EL (cell line): Measurements from ENCODE around the gene NLE1.
A peak's percentile ranks its signal among the peaks of the same experiment; 100 is the strongest.
"Not testable (repeated sequence)": the region's sequence is repeated elsewhere in the genome, so short reads cannot be mapped to it uniquely, and the experiment has no call there.

Experiments used
- DNase-seq: peaks from one replicate; pipeline ENCODE4 v3.0.0-alpha.2; 2016

NLE1 gene

DNA sequence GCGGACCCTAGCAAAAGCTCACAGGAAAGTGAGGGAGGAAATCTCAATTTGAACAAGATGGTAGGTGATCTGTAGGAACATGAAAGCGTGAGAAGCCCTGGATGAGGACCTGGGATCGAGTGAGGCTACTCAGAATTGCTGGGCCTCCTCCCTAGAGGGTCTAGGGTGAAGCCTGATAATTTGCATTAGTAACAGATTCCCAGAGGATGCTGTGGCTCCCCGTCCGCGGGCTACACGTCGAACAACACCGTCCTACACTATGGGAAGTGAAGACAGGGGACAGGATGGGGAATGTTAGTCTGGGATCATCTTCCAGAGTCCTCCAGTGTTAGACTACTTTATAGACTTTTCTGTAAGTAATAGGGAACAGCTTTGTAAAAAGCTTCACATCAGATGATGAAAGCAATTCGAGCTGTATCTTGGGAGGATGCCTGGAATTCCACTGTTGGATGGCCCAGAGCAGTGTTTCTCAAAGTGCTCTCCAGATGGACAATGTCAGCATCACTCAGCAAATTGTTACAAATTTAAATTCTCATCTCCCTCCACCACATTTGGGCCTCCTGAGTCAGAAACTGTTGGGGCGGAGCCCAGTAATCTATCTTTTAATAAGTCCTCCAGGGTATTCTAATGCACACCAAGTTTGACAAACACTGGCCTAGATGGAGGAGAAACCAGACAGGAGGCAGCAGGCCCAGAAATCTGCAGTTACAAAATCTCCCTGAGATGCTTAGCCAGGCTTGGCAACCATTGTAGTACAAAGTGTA lies 14.2 kb downstream of the NLE1 start:
- DNase-seq: peak; percentile 46

DNA sequence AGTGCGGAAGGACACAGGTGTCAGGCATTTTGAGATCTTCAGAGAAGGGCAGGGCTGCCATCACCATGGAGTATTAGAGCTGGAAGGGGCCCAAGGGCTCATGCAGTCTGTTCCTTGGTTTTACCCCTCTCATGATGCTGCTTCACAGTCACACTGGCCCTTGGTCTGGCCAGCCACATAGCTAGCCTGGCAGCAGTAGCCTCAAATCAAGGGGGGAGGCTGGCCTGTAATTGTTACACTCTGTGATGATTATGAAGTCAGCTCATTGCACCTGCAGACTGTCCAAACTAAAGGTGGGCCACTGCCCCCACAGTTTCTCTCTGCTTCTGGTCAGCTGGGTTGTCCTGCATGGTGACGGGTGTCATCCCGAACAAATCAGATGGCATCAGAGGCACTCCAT lies 20.8 kb downstream of the NLE1 start, which contains the start of gene FNDC8:
Gene FNDC8, plus strand, starts transcription at position 301 of the 400 bp plus-strand sequence. Its CDS starts 79 bp downstream, at position 380.
- no peak for DNase-seq

DNA sequence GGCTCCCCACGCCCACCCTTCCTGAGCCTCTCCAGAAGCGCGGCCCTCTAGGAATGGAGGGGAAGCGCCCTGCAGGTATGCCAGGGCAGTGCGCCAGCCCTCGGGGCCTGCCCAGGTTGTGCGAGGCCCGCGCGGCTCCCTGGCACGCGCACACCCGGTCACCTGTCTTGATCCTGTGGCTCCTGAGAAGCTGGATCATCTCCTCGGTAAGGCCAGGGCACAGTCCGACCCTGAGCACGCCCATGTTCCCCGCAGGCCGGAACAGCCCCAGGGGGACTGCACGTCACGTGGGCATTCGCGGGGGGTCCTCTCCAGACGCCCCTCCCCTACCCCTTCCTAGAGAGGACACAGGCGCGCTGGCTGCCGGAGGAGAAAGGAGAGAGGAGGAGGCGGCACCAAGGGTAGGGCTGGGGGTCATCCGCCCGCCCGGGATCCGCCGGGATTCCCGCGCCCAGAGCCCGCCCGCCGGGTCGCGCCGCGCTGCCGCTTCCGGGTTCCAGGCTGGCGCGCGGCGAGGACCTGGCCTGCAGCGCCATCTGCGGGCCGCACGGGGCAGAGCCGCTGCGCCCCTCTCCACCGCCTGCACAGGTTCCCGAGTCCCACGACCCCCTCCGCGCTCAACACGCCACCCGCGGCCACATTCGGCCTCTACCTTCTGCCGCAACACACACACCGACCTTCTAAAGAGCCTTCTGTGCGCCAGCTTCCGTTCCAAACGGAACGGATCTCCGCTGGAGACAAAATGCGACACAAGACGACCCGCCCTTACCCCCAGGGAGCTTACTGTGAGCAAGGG lies 22.5 kb downstream of the NLE1 start, which contains the start of gene RAD51D:
Gene RAD51D, minus strand, starts transcription at position 491 of the 796 bp plus-strand sequence. Its CDS starts 247 bp downstream, at position 244.
- peak; percentile 78 for DNase-seq

DNA sequence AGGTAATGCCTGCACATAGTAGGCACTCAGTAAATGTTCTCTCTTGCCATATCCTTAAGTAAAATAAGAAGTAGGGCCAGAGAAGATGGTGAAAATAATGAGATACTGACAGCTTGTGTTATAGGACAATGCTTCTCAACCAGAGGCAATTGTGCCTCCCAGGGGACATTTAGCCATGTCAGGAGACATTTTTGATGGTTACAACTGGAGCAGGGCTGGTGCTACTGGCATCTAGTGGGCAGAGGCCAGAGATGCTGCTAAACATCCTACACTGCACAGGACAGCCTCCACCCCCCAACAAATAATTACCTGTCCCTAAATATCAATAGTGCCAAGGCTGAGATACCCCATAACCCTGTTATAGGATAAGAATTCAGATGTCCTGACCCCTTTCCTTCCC lies 24.1 kb downstream of the NLE1 start:
- peak; percentile 31 for DNase-seq

DNA sequence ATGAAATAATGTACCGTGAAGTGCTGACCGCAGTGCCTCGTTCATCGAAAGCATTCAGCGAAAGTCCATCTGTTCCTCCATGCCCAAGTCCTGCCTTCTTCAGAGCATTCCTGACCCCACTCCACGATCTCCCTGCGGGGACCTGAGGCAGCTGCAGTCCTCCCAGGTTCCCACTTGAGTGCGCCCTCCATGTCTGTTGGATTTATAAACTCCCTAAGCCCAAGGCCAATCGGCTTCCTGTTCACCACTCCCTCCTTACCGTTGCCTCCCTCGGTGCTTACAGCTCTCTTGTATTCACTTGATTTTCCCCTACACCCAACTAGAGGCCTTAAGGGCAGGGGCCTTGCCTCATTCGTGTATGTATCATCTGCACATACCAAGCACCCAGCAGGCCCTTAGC lies 25.3 kb downstream of the NLE1 start:
- no peak for DNase-seq

DNA sequence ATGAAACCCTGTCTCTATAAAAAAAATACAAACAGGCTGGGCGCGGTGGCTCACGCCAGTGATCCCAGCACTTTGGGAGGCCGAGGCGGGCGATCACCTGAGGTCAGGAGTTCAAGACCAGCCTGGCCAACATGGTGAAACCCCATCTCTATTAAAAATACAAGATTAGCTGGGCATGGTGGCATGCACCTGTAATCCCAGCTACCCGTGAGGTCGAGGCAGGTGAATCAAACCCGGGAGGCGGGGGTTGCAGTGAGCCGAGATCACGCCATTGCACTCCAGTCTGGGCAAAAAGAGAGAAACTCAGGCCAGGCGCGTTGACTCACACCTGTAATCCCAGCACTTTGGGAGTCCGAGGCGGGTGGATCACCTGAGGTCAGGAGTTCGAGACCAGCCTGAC lies 31.3 kb downstream of the NLE1 start:
- not testable (repeated sequence) for DNase-seq

DNA sequence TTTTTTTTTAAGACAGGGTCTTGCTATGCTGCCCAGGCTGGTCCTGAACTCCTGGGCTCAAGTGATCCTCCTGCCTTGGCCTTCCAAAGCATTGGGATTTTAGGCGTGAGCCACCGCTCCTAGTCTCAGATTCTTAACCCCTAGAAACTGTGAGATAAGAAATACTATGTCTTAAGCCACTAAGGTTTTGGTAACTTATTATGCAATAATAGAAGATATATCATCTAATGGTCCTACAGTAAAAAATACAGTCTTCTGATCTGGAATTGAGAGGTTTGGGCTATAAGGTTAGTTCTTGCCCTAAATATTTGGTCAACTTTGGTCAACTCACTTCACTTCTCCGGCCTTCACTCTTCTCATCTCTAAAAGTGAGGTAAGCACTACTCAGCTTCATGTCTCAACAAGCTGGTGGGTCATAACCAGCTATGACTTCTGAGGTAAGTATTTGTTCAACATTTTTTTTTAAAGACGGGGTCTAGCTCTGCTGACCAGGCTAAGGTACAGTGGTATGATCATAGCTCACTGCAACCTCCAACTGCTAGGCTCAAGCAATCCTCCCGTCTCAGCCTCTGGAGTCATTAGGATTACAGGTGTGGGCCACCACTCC lies 37.2 kb downstream of the NLE1 start:
- no peak for DNase-seq

DNA sequence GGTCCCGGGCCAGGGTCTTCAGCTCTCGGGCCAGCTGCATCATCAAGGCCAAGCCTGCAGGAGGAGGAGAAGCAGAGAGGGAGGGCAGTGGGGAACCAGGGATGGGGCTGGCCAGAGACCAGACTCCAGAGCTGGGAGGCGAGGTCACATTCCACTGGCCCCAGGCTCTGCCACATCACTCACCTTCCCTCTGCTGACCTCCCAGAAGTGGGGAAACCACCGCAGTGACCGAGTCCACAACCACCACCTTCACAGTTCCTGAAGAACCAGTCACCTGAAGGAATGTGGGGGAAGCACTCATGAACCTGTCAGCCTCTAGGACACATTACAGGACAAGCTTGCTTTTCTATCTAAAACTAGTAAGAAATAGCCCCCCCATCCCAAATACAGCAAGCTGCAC lies 38.8 kb downstream of the NLE1 start:
- DNase-seq: no peak

DNA sequence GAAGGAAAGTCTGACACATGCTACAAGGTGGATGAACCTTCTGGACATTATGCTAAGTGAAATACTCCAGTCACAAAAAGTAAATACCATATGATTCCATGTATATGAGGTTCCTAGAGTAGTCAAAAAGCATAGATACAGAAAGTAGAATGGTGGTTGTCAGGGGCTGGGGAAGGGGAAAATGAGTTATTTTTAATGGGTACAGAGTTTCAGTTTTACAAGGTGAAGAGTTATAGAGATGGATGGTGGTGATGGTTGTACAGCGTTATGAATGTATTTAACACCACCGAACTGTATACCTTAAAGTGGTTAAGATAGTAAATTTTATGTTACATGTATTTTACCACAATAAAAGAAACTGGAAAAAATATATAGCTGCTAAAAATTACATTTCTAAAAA lies 40.4 kb downstream of the NLE1 start:
- no peak for DNase-seq

DNA sequence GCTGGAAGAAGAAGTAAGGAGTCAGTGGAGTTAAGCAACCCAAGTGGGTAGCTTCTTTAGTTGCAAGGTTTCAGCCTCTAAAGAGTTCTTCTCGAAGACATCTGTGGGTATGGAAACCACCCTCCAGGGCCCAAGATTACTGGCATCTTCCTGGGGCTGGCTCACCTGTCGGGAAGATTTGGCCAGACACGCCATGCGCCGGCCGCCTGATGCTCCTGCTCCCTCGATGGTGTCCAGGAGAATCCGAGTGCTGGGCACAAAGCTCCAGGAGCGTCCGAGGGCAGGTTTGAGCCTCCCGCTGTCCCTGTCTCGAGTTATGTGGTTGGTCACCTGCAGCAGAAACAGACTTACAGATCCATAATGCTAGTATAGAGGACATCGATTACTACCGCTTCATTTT lies 41.1 kb downstream of the NLE1 start:
- no peak for DNase-seq

DNA sequence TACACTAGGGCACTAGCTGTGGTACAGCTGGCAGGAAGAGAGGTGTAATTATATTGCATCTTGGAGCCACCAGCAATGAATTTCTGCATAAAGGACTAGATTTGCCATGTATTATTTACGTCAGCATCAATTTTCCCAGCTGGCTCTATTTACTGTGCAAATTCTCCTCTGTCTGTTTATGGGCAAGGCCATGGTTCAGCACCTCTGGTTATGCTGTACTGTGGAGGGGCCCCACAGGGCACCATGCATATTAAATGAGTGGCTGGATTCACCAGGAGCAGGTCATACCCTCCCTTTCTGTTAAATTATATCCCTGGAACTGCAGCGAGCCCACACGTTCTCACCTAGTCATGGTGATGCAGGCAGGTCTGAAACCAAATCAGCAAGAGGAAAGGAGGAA lies 42.2 kb downstream of the NLE1 start:
- no peak for DNase-seq

DNA sequence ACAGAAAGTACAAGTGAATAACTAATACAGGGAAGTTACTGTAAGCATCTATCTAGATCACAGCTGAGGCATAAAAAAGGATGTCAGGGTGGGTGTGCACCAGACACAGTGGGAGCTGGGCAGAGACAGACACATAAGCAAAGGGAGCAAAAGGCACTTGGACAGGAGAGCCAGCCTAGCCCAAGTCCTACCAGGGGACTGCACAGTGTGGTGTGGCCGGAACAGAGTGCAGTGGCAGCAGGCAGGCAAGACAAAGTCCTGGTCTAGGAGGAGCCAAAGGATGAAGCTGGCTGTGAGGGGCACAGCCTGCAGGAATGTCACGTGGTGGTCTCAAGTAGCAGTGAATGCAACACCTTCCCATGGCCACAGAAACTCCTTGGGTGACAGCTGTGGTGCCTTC lies 44.3 kb downstream of the NLE1 start:
- no peak for DNase-seq

DNA sequence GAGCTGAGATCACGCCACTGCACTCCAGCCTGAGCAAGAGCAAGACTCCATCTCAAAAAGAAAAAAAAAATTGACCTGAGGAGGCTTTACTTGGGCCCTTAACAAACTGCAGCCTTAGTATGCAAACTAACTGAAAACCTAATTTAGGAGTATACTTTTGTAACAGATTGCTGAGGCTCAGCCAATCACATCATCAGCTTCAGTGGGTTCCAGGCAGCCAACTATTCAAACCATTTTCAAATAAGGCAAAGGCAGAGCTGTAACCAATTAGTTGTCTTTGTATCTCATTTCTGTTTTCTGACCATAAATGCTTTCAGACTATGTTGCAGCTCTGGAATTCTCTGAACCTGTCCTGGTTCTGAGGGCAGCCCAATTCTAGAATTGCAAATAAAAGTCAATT lies 46.4 kb downstream of the NLE1 start:
- DNase-seq: no peak

DNA sequence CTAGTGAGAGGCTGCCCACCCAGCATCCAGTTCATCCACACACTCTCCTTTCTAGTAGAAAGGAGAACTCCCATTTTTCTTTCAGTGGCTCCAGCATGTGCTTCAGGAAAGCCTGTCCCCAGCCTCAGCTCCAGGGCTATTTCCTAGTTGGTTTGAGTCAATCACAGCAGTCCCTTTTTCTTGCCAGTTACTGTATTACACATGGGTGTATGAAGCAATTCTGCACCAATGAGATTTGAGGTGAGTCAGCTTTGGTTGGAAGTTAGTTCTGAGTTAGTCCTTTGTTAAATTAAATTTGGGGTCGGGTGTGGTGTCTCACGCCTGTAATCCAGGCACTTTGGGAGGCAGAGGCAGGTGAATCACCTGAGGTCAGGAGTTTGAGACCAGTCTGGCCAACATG lies 47.2 kb downstream of the NLE1 start:
- peak; percentile 80 for DNase-seq

DNA sequence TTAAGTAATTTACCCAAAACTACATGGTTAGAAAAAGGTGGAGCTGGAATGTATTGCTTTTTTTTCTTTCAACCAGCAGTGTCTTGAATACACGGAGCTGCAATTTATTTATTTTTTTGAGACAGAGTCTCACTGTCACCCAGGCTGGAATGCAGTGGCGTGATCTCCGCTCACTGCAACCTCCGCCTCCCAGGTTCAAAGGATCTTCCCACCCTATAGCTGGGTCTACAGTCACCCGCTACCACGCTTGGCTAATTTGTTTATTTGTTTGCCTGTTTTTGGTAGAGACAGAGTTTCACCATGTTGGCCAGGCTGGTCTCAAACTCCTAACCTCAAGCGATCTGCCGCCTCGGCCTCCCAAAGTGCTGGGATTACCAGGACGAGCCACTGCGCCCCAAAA lies 51.4 kb downstream of the NLE1 start:
- DNase-seq: not testable (repeated sequence)

DNA sequence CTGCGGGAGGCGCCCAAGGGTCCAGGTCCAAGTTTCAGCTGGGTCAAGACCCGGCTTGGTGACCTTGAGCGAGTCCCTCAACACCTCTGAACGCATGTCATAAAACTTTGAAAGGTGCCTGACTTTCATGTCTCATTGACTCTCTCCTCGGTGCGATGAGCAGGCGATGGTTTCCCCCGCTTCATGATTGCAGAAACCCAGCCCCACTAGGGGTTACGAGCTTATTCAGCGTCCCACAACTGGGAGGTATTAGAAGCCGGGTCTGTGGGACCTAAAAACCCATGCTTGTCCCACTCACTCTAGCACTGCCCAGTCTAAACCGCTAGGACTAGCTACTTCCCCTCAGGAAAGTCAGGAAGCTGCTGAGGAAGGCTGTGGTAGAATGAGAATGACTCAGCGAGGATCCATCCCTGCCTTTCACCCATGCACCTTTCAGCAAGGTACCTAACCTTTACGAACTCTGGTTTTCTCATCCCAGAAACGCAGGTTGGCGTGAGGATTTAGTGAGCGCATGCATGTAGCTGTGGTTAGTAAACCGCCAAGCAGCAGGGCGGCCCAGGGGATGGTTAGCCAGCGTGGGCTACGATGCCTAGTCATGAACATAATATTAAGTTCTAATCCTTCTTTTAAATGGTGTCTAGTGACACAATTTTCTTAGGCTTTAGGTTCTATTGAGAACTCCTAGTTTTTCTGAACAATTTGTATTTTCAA lies 52.4 kb downstream of the NLE1 start:
- peak; percentile 65 for DNase-seq

DNA sequence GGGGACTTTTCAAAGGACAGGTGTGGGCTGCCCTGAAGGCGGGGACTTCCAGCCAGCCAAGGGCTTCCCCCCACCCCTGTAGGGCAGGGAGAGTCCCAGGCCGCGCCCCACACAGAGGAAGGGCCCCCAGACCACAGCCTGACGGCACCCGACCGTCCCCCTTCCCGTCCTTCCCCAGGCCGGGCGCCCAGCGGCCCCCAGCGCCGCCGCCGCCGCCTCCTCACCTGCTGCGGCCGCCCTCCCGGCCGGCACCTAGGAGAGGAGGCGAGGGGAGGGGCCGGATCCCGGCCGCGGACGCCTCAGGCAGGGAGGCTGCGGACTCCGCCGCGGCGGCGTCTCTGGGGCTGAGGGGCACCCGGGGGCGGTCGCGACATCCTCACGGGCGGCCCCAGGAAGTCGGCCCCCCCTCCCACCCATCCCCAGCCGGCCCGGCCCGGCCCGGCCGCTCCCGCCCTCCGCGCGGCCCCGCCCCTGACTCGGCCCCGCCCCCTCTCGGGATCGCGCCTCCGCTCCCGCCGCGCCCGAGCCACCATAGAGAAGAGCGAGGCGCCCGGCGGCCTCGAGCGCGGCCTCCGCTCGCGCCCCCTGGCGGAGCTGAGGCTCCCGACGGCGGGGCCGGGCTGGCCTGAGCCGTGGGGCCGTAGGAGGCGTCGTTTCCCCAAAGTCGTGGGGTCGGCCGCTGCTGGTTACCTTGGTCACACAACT lies 53.1 kb downstream of the NLE1 start:
- peak; percentile 87 for DNase-seq

DNA sequence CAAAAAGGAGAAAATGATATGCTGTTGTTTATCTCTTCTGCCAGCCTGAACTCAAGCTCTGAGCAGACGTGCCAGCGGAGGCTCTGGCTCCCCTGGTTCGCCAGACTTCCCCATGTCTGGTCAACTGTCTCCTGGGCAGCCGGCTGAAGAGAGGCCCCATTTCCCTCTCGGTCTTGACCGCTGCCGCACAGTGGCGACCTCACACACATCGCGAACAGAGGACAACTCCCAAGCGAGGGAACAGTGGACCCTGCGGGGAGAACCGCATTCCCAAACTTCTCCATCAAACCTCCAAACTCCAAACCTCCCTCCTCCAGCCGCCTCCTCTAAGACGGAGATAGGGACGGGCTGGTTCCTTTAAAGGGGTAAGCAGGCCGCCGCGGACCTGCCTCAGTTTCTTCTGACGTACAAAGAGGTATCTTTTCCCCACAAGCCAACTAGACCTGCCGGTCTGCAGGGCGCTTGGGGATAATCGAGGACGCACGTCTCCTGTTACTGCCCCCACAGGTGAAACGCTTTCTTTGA lies 53.7 kb downstream of the NLE1 start:
- DNase-seq: peak; percentile 65

DNA sequence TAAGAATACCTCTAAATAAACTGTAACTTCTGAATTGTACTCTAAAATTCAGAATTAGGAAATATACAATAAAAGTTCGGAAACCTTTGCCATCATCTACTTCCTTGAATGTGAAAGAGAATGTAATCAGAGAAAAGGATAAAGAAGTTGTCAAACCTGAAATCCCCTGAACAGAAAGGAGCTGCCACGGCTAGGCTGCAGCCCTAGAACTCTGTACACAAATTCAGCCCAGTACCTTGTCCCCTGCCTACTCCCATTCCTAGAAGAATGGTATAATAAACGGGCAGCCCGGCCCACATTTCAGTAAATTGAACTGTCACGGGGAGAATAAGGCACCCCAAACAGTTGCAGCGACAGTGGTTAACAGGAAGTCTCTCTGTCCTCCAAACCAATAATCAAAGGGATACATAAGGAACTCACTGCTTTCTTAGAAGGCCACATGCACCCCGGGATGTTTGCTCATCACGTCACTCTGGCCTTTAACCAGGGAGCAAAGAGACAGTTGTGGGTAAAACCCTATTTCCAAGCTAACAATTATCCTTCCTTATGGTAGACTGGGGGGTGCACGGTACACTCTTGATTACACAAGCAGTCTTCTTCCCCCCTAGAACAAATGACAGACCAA lies 54.3 kb downstream of the NLE1 start:
- peak; percentile 54 for DNase-seq

DNA sequence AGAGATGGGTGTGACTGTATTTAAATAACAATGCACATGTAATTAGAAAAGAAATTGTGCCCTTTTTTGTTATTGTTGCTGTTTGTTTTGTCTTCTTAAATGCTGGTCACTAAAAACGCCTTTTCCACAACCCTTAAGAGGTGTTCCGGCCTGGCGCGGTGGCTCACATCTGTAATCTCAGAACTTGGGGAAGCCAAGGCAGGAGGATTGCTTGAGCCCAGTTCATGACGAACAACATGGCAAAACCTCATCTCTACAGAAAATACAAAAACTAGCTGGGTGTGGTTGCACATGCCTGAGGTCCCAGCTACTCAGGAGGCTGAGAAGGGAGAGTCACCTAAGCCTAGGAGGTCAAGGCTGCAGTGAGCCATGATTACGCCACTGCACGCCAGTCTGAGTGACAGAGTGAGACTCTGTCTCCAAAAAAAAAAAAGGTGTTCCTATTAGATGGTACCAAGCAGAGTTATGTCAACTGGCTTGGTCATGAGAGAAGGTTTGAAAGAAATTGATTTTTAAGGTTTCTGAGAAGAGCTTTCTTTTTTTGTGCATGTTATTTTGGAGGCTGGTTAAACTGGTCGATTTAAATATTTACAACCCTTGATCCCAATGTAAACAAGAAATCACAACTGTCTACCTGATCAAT lies 55.1 kb downstream of the NLE1 start:
- no peak for DNase-seq

DNA sequence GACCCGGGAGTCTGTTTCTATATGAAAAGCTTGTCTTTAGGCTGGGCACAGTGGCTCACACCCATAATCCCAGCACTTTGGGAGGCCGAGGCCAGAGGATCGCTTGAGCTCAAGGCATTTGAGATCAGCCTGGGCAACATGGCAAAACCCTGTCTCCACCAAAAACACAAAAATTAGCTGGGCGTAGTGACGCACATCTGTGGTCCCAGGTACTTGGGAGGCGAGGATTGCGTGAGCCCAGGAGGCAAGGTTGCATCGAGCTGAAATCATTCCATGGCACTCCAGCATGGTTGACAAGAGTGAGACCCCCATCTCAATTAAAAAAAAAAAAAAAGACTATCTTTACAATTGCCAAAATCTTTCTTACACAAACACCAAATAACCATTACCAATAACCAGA lies 55.9 kb downstream of the NLE1 start:
- DNase-seq: no peak
